Keratinocyte (primary cell): Measurements from ENCODE around the gene SCARF2. TPM values are rescaled to one million over a fixed set of nuclear protein-coding genes. Genes with fewer than 3 reads are reported as not detected.

ENCODE experiments used
- DNase-seq: peaks from one replicate; pipeline ENCODE4 v3.0.0-alpha.2; 2011; ENCODE audit warnings: low read depth, missing footprints, low spot score
- FAIRE-seq: peaks from 2 replicates; lab custom pipeline; 2011; peaks lifted over from hg19 to GRCh38; lab: Jason Lieb, UNC
- H2AFZ ChIP-seq: 2 replicates; pipeline ENCODE4 v1.6.0; 2012; ENCODE audit warnings: low read length, control low read depth, inconsistent platforms; ENCODE audit not compliant: control insufficient read depth
- H3K27ac ChIP-seq: 2 replicates; pipeline ENCODE4 v1.5.1; 2011; ENCODE audit warnings: low read length; ENCODE audit not compliant: control insufficient read depth, insufficient read depth
- H3K27me3 ChIP-seq: 3 replicates; pipeline ENCODE4 v1.6.0; 2011; ENCODE audit warnings: low read length; ENCODE audit not compliant: control insufficient read depth, insufficient read depth; ENCODE audit errors: extremely low read depth
- H3K36me3 ChIP-seq, 2 experiments: 2 replicates in 1 of 2; 3 replicates in 1 of 2; pipeline ENCODE4 v1.5.1; 2011; ENCODE audit warnings: low read length in 2 of 2, mild to moderate bottlenecking in 1 of 2; ENCODE audit not compliant: control insufficient read depth in 2 of 2, insufficient read depth in 2 of 2; ENCODE audit errors: extremely low read depth in 1 of 2
- H3K4me1 ChIP-seq: 3 replicates; pipeline ENCODE4 v1.5.1; 2011; ENCODE audit warnings: low read length; ENCODE audit not compliant: control insufficient read depth, insufficient read depth; ENCODE audit errors: extremely low read depth
- H3K4me2 ChIP-seq: 3 replicates; pipeline ENCODE4 v1.6.0; 2011; ENCODE audit warnings: low read depth, low read length; ENCODE audit not compliant: control insufficient read depth, insufficient read depth; ENCODE audit errors: extremely low read depth
- H3K4me3 ChIP-seq, 3 experiments: fragments of 200-600 bp in 1 of 3; sonication (generic) in 1 of 3; 2 replicates in 2 of 3; 3 replicates in 1 of 3; pipeline ENCODE4 v1.5.1; 2011 to 2016; ENCODE audit warnings: low read length in 3 of 3, mild to moderate bottlenecking in 3 of 3, control low read depth in 2 of 3, inconsistent platforms in 1 of 3, low read depth in 1 of 3, mixed read lengths in 1 of 3, mixed run types in 1 of 3, moderate library complexity in 1 of 3; ENCODE audit not compliant: control insufficient read depth in 2 of 3, insufficient read depth in 2 of 3; ENCODE audit errors: extremely low read depth in 1 of 3
- H3K79me2 ChIP-seq: 2 replicates; pipeline ENCODE4 v1.6.0; 2012; ENCODE audit warnings: low read length; ENCODE audit not compliant: control insufficient read depth, insufficient read depth
- H3K9ac ChIP-seq: 3 replicates; pipeline ENCODE4 v1.6.0; 2011; ENCODE audit warnings: low read length; ENCODE audit not compliant: control insufficient read depth, insufficient read depth; ENCODE audit errors: extremely low read depth
- H3K9me1 ChIP-seq: 3 replicates; pipeline ENCODE4 v1.6.0; 2011; ENCODE audit warnings: low read length; ENCODE audit not compliant: control insufficient read depth, insufficient read depth; ENCODE audit errors: extremely low read depth
- H3K9me3 ChIP-seq: 2 replicates; pipeline ENCODE4 v1.5.1; 2012; ENCODE audit warnings: low read depth, low read length; ENCODE audit not compliant: control insufficient read depth
- H4K20me1 ChIP-seq: 3 replicates; pipeline ENCODE4 v1.6.0; 2011; ENCODE audit warnings: low read length; ENCODE audit not compliant: control insufficient read depth, insufficient read depth; ENCODE audit errors: extremely low read depth
- CTCF ChIP-seq, 3 experiments: IDR thresholded peaks in 1 of 3; conservative IDR thresholded peaks in 1 of 3; optimal IDR thresholded peaks in 1 of 3; 2 replicates in 2 of 3; 3 replicates in 1 of 3; pipeline versions ENCODE3 to v1.5.1; 2011; ENCODE audit warnings: low read length in 3 of 3, mild to moderate bottlenecking in 3 of 3, moderate library complexity in 2 of 3, control low read depth in 1 of 3, inconsistent platforms in 1 of 3; ENCODE audit not compliant: insufficient read depth in 2 of 3; ENCODE audit errors: extremely low read depth in 1 of 3
- EZH2 ChIP-seq: IDR thresholded peaks from one replicate; pipeline ENCODE4 v1.6.1; 2012; ENCODE audit warnings: inconsistent platforms, mild to moderate bottlenecking, low read length, moderate library complexity
- dilution Hi-C: fragments of 300-500 bp; cut with MboI; formaldehyde crosslinking; loops from one replicate; pipeline ENCODE4 v1.7.0; 2020; ENCODE audit warnings: low sequenced_read_pairs; ENCODE audit not compliant: extremely low pct_ligation_motif_present
- polyA plus RNA-seq, 5 experiments: library from polyadenylated mRNA; depleted of rRNA in 3 of 5; stranded (reverse) in 3 of 5; stranded (forward) in 1 of 5; unstranded in 1 of 5; fragments of >200 nt; gene quantifications; 1 replicate in 1 of 5; 2 replicates in 3 of 5; 3 replicates in 1 of 5; pipeline versions ENCODE4 v1.2.1 to v1.2.3, GENCODE V29; 2011 to 2012; ENCODE audit warnings: missing spikeins in 2 of 5, low read depth in 1 of 5, low replicate concordance in 1 of 5

SCARF2 gene
- polyA plus RNA-seq, 1 donor (not counting 4 experiments of a cell fraction or from before 2014, with no cell fraction given) = 0.05 TPM

GRCh38 chr22:20429254-20430100 is 8.1 kb downstream of the SCARF2 start:
- Histone ChIP-seq H3K27me3 (peaks cover 83% of the 10 kb centered on the region), H2AFZ (peak overlapping the region; percentile 78), H3K4me3 (peak overlapping the region; percentile 39 to 69 (median 67)), H3K4me1 (peaks cover 21% of the 10 kb centered on the region), H3K27ac (no peak overlapping the region), H3K4me2 (peak overlapping the region; percentile 89), H3K9me1 (no peaks in the 10 kb centered on the region), H3K36me3 (no peaks in the 10 kb centered on the region), H3K9me3 (no peaks in the 10 kb centered on the region), H3K9ac (no peak overlapping the region), H4K20me1 (peaks cover 6% of the 10 kb centered on the region), H3K79me2 (no peaks in the 10 kb centered on the region)
- DNase-seq (peak; percentile 30), FAIRE-seq (no peak)
- TF ChIP-seq EZH2 (no peak), CTCF (optimal IDR thresholded peaks at IDR 0.05 in 1 of 3, IDR thresholded peaks at IDR 0.05 in 1 of 3, conservative IDR thresholded peaks at IDR 0.05 in 1 of 3; ENCODE audit: extremely low read depth in 1 of 3, insufficient read depth in 2 of 3, low read length in 3 of 3) (no peak)
- dilution Hi-C loops = no loop called here

GRCh38 chr22:20428496-20429253 is 8.9 kb downstream of the SCARF2 start:
- H3K79me2 ChIP-seq = no peaks in the 10 kb centered on the region
- no peak for TF ChIP-seq CTCF (optimal IDR thresholded peaks at IDR 0.05 in 1 of 3, IDR thresholded peaks at IDR 0.05 in 1 of 3, conservative IDR thresholded peaks at IDR 0.05 in 1 of 3; ENCODE audit: extremely low read depth in 1 of 3, insufficient read depth in 2 of 3, low read length in 3 of 3)
- TF ChIP-seq EZH2 = no peak
- H3K27me3 ChIP-seq = peaks cover 83% of the 10 kb centered on the region
- H3K4me1 ChIP-seq = peaks cover 21% of the 10 kb centered on the region
- no peak for FAIRE-seq
- no peak for DNase-seq
- H3K9me3 ChIP-seq = no peaks in the 10 kb centered on the region
- H3K36me3 ChIP-seq = no peaks in the 10 kb centered on the region
- peak overlapping the region; percentile 56 for H2AFZ ChIP-seq
- H4K20me1 ChIP-seq = peaks cover 6% of the 10 kb centered on the region
- H3K27ac ChIP-seq = no peak overlapping the region
- peak overlapping the region; percentile 89 for H3K4me2 ChIP-seq
- H3K9ac ChIP-seq = no peak overlapping the region
- H3K4me3 ChIP-seq = peak overlapping the region; percentile 39 to 69 (median 67)
- H3K9me1 ChIP-seq = no peaks in the 10 kb centered on the region
- dilution Hi-C loops = no loop called here
